DMS53 (cell line): ENCODE results near the gene LYRM1.
"Not testable (repeated sequence)": the region's sequence is repeated elsewhere in the genome, so short reads cannot be mapped to it uniquely, and the experiment has no call there.

Experiments used
- DNase-seq: peaks from one replicate; lab custom pipeline; 2025; lab: John Stamatoyannopoulos, UW

LYRM1 gene

GRCh38 chr16:20902426-20902825 is 1.9 kb downstream of the LYRM1 start:
- no peak for DNase-seq

GRCh38 chr16:20903116-20903898 is 2.7 kb downstream of the LYRM1 start:
- DNase-seq = no peak

DNA sequence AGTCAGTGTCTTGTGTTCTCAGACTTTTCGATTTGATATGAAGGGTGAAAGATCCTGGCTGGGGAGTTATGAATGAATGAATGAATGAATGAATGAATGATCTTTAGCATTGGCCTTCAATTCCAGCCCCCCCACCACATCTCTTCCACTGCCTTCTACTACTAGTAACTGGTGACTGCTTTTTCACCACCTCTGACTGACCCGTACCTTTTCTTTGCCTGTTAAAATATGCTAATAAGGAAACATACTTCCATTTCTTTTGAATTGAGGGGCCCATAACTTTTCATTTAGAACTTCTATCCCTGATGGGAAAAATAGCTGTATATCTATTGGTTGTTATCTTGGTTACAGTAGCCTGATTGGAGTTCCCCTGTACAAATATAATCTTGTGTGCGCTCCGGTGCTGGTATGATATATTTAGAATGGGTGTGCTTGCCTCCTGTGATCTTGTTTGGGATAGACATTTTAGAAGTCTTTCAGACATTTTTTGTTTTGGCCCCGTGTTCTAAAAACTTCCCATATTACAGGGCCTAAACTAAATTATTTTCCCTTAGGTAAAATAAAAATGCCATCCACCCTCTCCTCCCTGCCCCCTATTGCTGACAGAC is 3.4 kb downstream of the LYRM1 start:
- DNase-seq = no peak

DNA sequence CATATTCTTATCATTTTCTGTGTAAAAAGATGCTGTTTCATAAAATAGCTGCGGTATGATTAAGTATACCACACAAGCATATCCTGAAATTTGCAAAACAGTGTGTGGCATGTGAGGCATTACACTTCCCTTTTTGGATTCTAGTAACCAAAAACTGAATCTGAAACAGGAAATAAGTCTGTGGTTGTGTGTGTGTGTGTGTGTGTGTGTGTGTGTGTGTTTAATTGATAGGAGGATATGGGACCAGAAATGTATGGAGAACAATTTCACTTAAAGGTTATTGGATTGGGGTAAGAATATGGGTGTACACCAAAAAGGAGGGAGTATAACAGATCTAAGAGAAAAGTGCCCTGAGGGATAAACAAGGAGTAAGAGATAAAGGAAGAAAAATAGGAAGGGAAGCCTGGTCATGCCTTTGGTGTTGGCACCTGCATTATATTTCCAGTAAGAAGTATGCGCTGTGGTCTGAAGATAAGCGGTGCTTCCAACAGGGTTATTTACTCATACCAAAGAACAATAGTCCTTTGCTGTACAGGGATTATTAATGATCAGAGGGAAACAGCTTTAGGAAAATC is 4.0 kb downstream of the LYRM1 start:
- DNase-seq = no peak

- DNase-seq = no peak
These were observed 5.0 kb downstream of the LYRM1 start for GRCh38 chr16:20905576-20905975.

GRCh38 chr16:20906341-20907255 is 6.0 kb downstream of the LYRM1 start:
- DNase-seq = no peak

DNA sequence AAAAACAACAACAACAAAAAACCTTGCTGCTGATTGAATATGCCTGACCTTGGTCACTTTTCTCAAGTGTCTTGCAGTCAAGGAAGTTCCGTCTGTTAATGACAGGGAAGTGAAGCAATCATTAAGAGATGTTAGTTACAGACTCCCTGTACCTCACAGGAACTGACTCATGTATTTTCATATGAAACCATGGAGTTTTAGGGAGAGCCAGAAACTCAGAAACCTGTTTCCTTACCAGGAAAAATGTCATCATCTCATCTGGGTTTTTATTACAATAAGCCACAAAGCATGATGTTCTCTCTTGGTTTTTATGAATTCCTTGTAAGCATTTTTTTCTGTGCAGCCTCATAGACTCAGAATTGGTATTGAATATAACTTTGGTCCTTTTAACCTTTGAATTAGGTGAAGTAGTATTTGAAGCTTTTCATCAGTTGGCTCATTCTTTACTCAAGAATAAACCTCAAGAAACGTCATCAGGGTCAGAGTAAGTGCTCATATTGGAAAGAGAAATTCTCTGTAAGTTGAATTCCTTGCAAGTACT is 10.3 kb downstream of the LYRM1 start:
- DNase-seq = peak; percentile 54

DNA sequence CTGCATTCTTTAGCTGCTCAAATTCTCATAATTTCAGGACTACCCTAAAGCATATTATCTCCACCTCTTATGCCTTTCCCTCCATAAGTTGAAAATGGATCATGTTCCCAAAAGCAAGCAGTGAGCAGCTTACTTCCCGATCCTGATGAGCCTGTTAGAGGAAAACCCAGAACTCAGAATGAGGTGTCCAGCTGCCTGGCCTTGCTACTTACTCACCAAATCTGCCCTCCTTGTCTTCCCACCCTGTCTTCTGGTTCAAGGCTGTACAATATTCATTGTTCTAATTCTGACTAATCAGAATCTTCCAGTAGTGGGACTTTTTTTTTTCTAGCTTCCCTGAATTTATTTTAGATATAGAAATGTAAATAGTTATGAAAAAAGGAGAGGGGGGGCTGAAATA is 10.8 kb downstream of the LYRM1 start:
- peak; percentile 2 for DNase-seq

DNA sequence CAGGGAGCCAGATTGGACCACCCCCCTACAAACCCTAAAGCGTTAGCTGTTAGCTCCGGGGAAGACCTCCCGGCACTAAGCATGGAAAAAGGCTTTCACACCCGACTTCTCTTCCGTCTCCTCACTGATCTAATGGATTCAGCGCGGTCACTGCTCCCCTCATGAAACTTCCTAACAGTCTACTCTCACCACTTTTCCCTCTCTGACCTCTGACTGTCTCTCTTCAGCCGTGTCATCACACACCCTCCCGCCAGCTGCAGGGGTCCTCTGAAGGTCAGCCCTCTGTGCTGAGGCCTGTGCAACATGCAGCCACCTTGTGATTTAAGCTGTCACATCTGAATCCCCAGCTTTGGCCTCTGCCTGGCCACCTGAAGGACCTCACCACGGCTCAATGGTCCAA is 15.7 kb downstream of the LYRM1 start:
- DNase-seq = no peak

DNA sequence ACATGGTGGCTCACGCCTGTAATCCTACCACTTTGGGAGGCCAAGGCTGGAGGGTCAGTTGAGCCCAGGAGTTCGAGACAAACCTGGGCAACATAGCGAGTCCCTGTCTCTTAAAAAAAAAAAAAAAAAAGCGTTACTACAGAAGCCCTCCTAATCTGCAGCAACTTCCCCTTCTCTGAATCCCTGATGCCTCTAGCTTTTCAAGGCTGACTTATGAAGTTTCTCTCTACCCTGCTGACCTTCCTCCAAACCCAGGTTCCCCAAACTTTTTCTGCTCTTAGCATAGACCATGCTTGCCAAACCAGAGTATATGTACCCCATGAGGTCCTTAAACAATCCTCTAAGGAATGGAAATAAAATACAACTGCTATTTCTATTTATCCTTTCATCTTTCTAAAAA is 16.4 kb downstream of the LYRM1 start:
- DNase-seq = no peak

GRCh38 chr16:20918486-20919239 is 18.1 kb downstream of the LYRM1 start:
- DNase-seq = no peak

- DNase-seq = no peak
These were observed 19.5 kb downstream of the LYRM1 start for GRCh38 chr16:20920091-20920490.

- DNase-seq = no peak
These were observed 20.2 kb downstream of the LYRM1 start for GRCh38 chr16:20920799-20921198.

DNA sequence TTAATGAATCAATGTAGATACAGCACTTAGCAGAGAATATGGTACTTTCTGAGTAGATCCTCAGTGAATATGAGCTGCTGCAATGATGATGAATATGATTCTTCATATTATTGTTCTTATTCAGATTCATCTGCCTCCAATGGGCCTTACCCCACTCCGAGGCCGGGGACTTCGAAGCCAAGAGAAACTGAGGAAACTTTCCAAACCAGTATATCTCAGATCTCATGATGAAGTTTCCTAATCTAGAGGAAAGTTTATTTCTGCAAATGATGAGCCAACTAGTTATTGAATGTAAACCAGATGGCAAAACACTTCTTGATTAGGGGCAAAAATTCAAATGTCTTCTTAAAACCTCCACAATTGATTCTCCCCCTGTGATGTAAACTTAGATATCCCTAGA is 23.3 kb downstream of the LYRM1 start:
- DNase-seq = no peak

GRCh38 chr16:20925751-20926150 is 25.2 kb downstream of the LYRM1 start:
- no peak for DNase-seq

GRCh38 chr16:20928774-20929411 is 28.3 kb downstream of the LYRM1 start:
- peak; percentile 20 for DNase-seq

GRCh38 chr16:20929676-20930364 is 29.2 kb downstream of the LYRM1 start:
- not testable (repeated sequence) for DNase-seq

GRCh38 chr16:20930365-20930690 is 29.8 kb downstream of the LYRM1 start:
- DNase-seq = no peak

DNA sequence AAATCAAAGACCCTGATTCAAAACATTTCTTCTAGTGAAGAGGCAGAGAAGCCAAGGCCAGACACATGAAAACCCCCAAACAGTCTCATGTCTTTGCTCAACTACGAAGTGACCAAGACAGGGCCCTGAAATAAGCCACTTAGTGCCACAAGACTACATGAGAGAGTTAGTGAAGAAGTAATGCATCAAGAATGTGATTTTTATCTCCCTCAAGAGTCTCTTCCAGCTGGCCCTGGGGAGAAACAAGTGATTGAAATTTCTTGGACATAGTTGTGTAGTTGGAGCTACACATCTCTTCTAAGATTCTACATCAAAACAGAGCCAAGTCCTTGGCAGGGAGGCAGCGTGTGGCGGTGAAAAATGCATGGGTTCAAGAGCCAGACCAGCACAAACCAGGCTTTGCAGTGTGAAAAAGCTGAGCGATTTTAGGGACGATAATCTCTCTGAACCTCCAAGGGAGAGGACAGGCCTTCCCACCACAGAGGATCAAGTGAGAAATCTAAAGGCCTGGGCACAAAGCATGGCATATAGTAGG is 30.6 kb downstream of the LYRM1 start:
- DNase-seq = no peak

GRCh38 chr16:20933589-20933988 is 33.0 kb downstream of the LYRM1 start:
- no peak for DNase-seq
